Measurements from ENCODE around the gene ZNF281.
"Not testable (repeated sequence)": the region's sequence is repeated elsewhere in the genome, so short reads cannot be mapped to it uniquely, and the experiment has no call there.

Gene ZNF281, protein sequence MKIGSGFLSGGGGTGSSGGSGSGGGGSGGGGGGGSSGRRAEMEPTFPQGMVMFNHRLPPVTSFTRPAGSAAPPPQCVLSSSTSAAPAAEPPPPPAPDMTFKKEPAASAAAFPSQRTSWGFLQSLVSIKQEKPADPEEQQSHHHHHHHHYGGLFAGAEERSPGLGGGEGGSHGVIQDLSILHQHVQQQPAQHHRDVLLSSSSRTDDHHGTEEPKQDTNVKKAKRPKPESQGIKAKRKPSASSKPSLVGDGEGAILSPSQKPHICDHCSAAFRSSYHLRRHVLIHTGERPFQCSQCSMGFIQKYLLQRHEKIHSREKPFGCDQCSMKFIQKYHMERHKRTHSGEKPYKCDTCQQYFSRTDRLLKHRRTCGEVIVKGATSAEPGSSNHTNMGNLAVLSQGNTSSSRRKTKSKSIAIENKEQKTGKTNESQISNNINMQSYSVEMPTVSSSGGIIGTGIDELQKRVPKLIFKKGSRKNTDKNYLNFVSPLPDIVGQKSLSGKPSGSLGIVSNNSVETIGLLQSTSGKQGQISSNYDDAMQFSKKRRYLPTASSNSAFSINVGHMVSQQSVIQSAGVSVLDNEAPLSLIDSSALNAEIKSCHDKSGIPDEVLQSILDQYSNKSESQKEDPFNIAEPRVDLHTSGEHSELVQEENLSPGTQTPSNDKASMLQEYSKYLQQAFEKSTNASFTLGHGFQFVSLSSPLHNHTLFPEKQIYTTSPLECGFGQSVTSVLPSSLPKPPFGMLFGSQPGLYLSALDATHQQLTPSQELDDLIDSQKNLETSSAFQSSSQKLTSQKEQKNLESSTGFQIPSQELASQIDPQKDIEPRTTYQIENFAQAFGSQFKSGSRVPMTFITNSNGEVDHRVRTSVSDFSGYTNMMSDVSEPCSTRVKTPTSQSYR

DNA sequence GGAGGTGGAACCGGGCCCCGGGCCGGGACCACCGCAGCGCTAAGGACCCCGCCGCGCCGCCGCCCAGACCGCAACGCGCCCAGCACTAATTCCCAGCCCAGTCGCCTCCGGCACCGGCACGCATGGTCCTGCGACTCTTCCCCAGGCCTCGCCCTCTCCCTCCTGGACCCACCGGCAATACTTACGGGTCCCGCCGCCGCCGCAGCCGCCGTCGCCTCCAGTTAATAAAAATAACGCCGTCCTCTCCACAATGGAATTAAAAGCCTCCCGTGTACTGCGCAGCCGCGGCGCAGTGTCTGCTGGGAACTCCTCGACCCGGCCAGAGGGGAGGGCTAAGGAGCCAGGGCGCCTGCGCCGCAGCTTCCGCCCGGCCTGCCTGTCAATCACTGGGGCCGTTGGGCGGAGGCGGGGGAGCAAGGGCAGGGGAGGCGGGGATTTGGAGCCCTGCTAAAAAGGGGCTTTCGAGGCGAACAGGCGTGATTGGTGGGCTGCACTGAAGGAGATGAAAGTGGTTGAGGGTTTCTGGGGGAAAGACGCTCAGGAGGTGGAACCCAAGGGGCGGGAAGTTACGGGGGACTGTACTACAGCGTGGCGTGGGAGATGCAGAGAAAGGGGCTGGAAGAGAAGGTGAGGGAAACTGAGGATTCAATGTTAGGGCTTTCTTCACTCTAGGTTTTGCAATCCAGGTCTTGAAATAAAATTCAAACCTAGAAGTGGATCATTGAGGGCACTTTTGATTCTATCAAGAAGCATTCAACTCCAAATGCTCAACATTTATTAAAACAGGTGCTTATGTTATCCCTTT, at the start of gene ZNF281:
Gene ZNF281, minus strand, starts transcription at position 276 of the 805 bp plus-strand sequence. CDS start 331 bp downstream, outside the sequence.
- DNase-seq, result peak; percentile 96

DNA sequence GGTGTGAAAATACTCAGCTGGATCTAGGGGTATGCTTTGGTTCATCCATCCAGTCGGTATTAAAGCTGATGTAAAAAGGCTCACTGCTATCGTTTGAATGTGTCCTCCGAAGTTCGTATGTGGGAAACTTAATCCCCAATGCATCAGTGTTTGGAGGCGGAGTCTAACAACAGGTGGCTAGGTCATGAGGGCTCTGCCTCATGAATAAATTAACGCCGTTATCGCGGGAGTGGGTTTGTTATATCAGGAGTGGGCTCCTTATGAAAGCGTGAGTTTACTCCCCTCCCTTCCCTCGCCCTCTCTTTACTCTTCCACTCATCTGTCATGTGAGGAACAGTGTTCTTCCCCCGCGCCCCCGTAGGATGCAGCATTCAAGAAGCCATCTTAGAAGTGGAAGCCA, 48.9 kb upstream of the ZNF281 start:
- DNase-seq, result no peak

DNA sequence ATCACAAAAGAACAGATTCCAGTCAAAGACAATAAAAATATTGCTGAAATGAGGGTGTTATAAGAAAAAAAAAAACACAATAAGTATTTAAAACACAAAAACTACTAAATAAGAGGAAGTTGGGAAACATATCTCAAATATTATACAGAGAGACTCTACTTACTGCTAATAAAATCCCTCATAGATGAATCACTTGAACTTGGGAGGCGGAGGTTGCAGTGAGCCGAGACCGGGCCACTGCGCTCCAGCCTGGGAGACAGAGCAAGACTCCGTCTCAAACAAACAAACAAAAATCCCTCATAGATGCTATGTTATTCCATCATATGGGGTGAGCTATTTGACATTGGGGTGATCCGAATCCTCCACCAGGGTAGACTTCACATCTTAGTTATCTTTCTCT, 48.0 kb upstream of the ZNF281 start:
- DNase-seq, result no peak

DNA sequence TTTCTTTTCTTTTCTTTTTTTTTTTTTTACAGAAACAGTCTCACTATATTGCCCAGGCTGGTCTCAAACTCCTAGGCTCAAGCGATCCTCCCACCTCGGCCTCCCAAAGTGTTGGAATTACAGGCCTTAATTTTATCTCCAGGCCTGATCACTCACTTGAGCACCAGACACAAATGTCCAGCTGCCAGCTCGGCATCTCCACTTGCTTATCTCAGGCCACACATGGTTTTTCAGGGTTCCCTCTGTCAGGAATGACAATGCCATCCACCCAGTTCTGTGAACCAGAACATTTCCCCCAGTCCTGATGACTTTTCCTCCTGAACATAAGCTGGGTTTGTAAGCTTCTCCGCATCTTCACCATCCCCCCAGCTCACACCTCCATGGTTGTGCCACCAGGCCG, 44.6 kb upstream of the ZNF281 start:
- DNase-seq, result no peak

DNA sequence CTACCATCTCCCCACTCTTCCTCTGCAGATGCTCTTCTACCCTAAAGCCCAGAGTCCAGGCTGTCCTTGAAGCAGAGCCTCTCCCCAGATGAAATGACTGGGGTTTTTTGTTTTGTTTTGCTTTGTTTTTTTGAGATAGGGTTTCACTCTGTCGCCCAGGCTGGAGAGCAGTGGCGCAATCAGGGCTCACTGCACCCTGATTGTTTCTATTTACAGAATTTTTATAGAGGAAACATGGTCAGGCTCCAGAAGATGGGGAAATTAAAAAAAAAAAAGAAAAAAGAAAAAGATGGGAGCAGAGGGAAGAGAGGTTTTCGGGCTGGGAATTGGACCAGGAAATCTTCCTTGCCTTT, 43.7 kb upstream of the ZNF281 start:
- DNase-seq, result no peak

DNA sequence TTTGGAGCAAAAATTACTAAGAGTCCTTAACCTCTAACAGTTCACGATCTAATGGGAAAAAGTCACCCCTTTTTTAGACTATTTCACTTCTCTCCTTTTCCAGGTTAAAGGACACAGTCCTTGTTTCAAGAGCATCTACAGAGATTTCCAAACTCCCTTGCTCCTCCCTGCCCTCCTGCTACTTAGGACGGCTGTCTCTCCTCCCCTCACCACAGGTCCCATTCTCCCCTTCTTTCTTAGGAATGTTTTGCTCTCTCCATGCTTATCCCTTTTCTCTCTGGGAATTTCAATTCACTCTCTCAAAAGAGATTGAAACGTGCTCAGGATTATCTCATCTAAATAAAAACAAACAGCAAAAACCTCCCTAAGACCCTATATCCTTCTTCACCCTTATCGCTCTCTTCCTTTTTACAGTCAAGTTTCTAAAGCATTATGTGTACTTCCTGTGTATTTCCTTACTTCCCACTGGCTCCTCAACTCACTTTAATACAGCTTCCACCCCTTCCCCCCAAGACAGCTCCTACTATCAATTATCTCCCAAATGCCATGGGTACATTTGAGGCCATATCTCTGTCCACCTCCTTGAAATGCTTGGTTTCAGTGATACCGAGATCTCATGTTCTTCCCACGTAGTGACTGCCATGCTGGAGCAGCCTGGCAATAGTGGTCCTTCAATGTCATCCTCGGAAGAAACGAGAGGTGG, 43.2 kb upstream of the ZNF281 start:
- DNase-seq, result no peak

DNA sequence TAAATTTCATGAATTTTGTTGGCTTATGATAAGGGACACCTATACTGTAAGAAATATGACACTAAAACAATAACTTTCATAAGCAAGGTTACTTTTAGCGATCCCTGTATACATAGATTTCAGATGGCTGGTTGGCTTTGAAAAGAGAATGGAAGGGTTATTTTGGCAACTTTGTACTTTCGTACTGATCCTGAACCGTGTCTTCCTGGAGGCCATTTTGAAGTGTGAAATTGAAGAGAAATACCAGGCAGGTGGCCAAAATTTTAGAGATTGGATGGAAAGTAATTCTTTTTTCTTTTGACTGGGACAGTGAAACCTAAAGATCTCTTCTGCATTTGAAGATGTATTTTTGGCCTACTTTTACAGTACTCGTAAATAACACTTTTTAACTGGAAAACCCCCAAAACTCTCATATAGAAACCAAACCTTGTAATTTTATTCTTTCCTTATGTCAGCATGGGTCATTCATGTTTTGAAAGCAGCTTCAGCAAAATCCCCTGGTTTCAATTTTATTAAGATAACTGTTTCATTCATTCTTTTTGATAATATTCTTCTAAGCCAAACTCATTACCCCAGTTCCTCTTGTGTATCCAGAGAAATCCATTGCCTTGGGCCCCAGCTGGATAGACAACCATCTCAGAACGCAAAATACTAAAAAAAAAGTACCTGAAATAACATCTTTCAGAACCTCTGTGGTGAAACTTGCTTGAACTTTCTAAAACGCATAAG, 38.4 kb upstream of the ZNF281 start:
- DNase-seq, result no peak

DNA sequence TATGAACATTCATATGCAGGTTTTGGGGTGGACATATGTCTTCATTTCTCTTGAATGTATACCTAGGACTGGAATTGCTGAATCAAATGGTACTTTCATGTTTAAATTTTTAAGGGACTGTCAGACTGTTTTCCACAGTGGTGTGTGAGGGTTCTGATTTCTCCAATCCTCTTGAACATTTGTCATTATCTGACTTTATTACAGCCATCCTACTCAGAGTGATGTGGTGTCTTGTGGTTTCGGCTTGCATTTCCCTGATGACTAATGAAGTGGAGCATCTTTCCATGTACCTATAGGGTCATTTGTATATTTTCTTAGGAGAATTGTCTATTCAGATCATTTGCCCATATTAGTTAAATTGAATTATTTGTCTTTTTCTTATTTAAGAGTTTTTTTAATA, 35.4 kb upstream of the ZNF281 start:
- no peak for DNase-seq

DNA sequence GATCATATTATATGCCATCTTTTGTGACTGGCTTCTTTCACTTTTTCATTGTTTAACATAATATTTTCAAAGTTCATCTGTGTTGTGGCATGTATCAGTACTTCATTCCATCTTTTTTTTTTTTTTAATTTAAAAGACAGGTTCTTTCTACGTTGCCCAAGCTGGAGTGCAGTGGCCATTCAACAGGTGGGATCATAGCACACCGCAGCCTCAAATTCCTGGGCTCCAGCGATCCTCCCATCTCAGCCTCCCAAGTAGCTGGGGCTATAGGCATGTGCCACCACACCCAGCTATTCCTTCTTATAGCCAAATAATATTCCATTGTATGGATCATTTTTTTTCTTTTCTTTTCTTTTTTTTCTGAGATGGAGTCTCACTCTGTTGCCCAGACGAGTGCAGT, 34.6 kb upstream of the ZNF281 start:
- DNase-seq, result no peak

DNA sequence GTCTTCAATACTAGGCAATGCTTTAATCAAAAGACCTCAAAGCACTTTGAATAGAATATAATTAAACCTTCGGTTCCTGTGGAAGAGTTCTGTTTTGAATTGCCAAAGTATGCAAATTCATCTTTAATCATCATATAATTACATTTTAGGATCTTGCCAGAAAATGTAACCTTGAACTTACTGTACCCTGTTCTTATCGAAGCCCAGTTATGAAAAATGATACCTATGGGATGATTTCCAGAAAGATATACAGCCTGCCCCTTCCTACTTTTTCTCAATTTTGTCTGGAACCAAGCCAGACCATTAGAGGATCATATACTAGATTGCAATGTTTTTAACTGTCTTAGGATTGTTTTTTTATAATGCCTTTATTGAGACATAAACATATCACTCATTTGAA, 34.0 kb upstream of the ZNF281 start:
- no peak for DNase-seq

DNA sequence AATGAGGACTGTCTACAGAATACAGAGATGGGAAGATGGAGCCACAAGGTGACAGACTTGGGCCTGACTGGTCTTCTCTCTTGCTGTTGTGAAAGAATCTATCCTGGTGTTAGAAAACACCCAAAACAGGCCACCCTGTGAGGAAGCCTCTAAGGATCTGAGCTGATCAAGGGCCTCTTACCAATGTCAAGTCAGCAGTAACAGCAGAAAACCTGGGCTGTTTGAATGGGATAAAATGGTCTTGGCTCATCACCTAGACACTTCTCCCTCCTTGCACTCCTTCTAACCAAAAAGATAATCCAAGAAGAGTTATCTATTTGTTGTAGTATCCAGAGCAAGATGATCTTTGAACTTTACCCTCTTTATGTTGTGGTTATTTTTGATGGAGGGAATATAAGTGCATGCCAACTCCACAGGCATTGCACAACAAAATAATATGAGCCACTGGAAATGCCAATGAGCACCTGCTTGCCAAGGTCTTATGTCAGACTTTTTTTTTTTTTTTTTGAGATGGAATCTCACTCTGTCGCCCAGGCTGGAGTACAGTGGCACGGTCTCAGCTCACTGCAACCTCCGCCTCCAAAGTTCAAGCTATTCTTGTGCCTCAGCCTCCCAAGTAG, 32.8 kb upstream of the ZNF281 start:
- no peak for DNase-seq

DNA sequence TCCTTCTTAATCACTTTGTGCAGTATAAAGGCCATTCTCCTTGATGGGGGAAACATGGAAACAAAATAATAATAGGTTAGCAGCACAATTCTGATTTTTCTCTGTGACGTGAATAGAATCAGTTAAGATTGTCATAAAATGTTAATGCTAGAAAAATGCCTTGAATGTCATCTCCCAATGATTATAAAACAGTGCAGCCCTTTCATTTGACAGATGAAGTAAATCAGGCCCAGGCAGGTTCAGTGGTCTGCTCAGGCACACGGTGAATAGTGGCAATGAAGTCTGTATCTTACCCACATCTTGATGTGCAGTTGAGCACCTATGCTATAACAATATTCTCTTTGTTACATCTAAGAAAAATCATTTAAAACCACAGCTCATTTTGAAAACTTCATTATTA, 32.2 kb upstream of the ZNF281 start:
- DNase-seq, result no peak

DNA sequence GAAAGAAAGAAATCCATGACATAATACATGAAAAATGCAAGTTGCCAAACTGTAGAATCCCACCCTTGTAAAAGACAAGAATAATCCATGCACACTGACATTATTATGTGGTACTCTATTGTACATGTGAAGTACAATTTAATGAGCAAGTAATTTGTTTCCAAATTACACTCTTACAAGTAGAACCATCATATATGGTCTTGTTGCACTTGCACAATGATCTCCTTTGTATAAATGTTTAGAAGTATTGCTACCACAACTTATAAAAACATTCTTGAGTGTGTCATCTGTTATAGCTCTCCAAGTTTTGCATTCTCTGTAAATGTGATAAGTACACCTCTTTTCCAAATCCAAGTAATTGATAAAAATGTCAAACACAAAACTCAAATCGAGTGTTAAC, 29.1 kb upstream of the ZNF281 start:
- DNase-seq, result no peak

DNA sequence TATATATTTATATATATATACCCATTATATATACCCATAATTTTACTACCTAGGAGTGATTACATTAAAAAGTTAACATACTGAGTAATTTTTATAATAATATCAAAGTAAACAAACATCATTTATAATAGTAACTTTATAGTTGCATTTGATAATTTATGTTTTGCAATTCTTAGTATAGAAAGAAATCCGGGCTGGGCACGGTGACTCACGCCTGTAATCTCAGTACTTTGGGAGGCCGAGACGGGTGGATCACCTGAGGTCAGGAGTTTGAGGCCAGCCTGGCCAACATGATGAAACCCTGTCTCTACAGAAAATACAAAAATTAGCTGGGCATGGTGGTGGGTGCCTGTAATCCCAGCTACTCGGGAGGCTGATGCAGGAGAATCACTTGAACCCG, 28.6 kb upstream of the ZNF281 start:
- not testable (repeated sequence) for DNase-seq

DNA sequence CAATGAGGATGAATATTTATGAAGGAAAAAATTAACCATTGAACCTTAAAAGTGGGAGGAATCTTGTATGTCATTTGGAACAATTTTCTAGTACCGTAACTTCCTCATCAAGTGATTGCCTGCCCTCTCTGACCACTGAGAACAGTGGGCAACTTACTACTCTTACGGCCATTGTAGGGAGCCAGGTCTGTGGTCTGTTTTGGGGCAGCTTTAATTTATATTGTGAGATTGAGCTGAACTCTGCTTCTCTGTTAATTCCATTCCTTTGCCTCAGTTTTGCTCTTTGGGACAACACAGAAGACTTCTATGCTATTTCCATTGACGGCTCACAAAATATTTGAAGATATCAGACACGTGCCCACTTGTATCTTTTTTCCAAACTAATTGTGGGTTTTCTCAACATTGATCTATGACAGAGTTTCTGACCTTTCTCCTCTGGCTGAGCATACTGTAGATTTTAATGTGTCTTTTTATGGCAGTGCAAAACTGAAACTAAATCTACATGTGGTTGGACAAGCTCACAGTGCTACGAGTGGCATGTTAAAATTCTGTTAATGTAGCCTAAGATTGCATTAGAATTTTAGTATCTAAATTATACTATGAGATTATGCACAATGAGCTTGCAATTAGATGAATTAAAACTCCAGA, 27.8 kb upstream of the ZNF281 start:
- peak in 1 of 2 donors; percentile 18 for DNase-seq

DNA sequence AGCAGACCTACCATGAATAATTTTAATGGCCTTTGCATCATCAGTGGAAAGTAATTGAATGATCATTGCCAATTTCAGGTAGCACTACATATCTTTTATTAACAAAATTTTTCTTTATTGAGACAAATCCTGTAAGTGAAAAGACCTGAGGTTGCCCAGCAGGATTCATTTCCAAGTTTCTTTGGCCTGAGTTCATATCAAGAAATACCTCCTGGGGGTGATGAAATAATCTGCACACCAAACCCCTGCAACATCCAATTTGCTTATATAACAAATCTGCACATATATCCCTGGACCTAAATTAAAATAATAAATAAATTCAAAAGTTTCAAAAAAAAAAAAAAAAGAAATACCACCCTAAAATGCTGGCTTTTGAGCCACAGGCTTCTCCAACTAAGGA, 27.3 kb upstream of the ZNF281 start:
- no peak for DNase-seq

DNA sequence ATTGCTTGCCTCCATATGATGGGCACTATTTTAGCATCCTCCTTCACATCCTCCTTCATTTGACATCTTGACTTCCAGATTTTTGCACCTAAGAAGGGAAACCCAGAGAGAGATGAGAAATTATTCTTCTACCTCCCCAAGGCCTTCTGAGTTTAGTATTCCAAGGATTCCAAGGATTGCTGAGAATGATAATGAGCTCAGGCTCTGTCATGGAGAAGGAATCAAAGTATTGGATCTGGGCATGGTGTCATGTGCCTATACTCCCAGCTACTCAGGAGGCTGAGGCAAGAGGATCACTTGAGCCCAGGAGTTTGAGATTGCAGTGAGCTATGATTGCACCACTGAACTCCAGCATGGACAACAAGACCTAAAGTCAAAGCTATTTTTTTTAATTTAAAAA, 26.6 kb upstream of the ZNF281 start:
- DNase-seq, result no peak

DNA sequence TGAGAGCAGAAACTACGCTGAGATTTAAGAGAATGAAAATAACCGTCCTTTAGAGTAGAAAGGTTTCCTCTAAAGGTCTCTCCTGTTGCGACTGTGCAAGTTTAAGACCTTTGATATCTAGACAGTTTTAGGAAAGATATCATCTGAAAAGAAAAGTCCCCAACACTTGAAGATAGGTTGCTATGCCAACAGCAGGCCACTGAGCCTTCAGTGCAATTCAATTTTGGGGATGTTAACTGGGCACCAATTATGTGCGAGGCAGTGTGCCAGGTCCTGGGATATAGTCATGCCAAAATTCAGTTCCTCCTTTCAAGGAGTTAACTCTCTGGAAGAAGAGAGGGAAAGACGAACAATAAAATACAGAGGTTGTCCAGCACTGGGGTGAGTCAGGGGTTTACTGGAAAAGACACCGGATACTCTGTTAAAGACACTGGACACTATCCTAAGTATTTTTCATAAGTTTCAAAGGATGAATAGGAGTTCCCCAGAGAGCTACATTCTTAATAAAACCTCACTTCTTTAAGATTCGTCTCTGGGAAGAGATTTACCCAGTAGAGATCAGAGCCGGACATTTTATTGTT, 25.5 kb upstream of the ZNF281 start:
- DNase-seq, result no peak

DNA sequence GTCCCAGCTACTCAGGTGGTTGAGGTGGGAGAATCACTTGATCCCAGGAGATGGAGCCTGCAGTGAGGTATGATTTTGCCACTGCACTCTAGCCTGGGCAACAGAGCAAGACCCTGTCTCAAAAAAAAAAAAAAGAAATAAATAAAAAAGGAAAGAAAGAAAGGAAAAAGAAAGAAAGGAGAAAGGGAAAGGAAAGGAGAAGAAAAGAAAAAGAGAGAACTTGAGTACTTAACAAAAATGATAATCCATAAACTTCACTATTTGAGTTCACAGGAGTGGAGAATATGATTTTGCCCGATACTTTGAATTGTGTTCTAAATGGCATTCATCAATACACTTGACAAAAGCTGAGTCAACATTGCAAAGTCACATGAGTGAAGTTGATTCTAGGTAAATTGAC, 23.8 kb upstream of the ZNF281 start:
- DNase-seq, result no peak

DNA sequence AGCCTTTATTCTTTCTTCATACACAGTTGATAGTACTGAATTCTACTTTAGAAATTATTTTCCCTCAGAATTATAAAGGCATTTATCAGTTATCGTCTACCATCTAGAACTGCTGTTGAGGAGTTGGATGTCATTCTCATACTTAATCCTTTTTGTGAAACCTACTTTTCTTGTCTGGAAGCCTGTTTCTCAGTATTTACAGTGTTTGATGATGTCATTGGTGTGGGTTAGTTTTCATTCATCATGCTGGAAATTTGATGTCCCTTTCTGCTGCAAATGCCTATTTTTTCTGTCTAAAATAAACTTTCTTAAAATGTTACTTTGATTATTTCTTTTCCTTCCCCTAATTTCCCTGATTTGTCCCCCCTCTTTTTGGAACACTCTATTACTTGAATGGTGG, 22.8 kb upstream of the ZNF281 start:
- DNase-seq, result no peak
